ENCODE results near the gene RB1.

RB1 gene

GRCh38 chr13:48266701-48267639, 36.6 kb upstream of the RB1 start:
- H3K27ac ChIP-seq, result no peak overlapping the region
- H3K27me3 ChIP-seq (replicated peaks), result no peaks in the 10 kb centered on the region
- DNase-seq, result no peak
- TF ChIP-seq CTCF (IDR thresholded peaks at IDR 0.05; ENCODE audit: low read depth, low read length, missing control alignments), result no peak
- H3K36me3 ChIP-seq (replicated peaks), result peaks cover 10% of the 10 kb centered on the region
- in situ Hi-C loops (cut with HindIII; ENCODE audit: low pct_ligation_motif_present, low sequenced_read_pairs), result no loop called here
- no peak overlapping the region for H3K4me3 ChIP-seq (ENCODE audit: low read depth, low read length)

- no peak for DNase-seq
- no peaks in the 10 kb centered on the region for H3K27me3 ChIP-seq (replicated peaks)
- no peak for TF ChIP-seq CTCF (IDR thresholded peaks at IDR 0.05; ENCODE audit: low read depth, low read length, missing control alignments)
- in situ Hi-C loops (cut with HindIII; ENCODE audit: low pct_ligation_motif_present, low sequenced_read_pairs), result no loop called here
- no peak overlapping the region for H3K27ac ChIP-seq
- H3K4me3 ChIP-seq (ENCODE audit: low read depth, low read length), result no peak overlapping the region
- peaks cover 5% of the 10 kb centered on the region for H3K36me3 ChIP-seq (replicated peaks)
Measured at GRCh38 chr13:48268019-48268418, 35.5 kb upstream of the RB1 start.

- Histone ChIP-seq H3K36me3 (replicated peaks) (no peaks in the 10 kb centered on the region), H3K27me3 (replicated peaks) (no peaks in the 10 kb centered on the region), H3K4me3 (ENCODE audit: low read depth, low read length) (no peak overlapping the region), H3K27ac (no peak overlapping the region)
- in situ Hi-C loops (cut with HindIII; ENCODE audit: low pct_ligation_motif_present, low sequenced_read_pairs), result no loop called here
- no peak for DNase-seq
- no peak for TF ChIP-seq CTCF (IDR thresholded peaks at IDR 0.05; ENCODE audit: low read depth, low read length, missing control alignments)
Measured at GRCh38 chr13:48273346-48273745, 30.2 kb upstream of the RB1 start.

DNA sequence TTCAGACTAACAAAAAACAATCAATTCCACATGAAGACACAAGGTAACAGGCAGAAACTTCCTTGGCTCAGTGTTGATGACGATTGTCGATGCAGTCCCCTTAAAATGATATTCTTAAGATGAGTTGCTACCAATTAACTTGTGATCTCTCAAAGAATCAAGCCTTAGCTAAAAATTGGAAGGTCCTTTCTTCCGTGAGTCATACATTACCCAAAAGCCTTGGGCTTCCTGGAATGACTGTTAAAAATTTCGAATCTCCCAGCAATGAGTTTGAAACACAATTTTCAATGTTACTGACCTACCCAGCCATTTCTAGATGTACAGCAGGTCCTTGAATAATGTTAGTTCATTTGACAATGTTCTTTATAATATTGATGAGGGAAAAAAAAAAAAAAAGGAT, 28.0 kb upstream of the RB1 start:
- Histone ChIP-seq H3K36me3 (replicated peaks) (no peaks in the 10 kb centered on the region), H3K4me3 (ENCODE audit: low read depth, low read length) (no peak overlapping the region), H3K27ac (no peak overlapping the region), H3K27me3 (replicated peaks) (no peaks in the 10 kb centered on the region)
- no peak for TF ChIP-seq CTCF (IDR thresholded peaks at IDR 0.05; ENCODE audit: low read depth, low read length, missing control alignments)
- no peak for DNase-seq
- in situ Hi-C loops (cut with HindIII; ENCODE audit: low pct_ligation_motif_present, low sequenced_read_pairs), result no loop called here

DNA sequence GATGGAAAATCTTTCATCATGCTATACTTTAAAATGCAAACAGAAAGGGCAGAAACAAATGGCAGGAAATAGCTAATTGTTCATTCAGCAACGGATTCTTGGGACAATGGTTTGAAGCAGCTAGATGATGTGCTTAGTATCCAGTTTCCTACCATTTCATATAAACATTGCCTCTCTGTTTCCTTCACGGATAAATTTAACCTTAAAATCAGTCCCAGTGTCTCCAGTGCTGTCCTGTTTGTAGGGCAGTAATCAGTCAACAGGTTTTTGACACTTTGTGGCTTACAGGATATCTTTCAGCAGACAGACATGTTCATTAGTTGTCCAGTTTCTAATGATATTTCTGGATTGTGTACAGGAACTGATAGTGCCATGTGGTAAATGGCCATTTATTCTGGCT, 24.7 kb upstream of the RB1 start:
- TF ChIP-seq CTCF (IDR thresholded peaks at IDR 0.05; ENCODE audit: low read depth, low read length, missing control alignments), result no peak
- H3K4me3 ChIP-seq (ENCODE audit: low read depth, low read length), result no peak overlapping the region
- H3K27ac ChIP-seq, result no peak overlapping the region
- in situ Hi-C loops (cut with HindIII; ENCODE audit: low pct_ligation_motif_present, low sequenced_read_pairs), result no loop called here
- H3K36me3 ChIP-seq (replicated peaks), result no peaks in the 10 kb centered on the region
- no peak for DNase-seq
- no peaks in the 10 kb centered on the region for H3K27me3 ChIP-seq (replicated peaks)
